Fibroblast of the aortic adventitia (primary cell): ENCODE measurements around the gene FBXO11. TPM values are rescaled to one million over a fixed set of nuclear protein-coding genes. Genes with fewer than 3 reads are reported as not detected.

ENCODE experiments used
- DNase-seq: peaks from one replicate; pipeline ENCODE4 v3.0.0-alpha.2; 2010; ENCODE audit warnings: low read depth
- H3K4me3 ChIP-seq: 2 replicates; pipeline ENCODE4 v1.5.1; 2011; ENCODE audit warnings: low read depth, mild to moderate bottlenecking, control low read depth, low read length, moderate library complexity
- total RNA-seq: library from RNA; depleted of rRNA; stranded (reverse); fragments of >200 nt; gene quantifications from 2 replicates; pipeline ENCODE4 v1.2.3, GENCODE V29; 2012; ENCODE audit warnings: low replicate concordance
- TF ChIP-seq, protein P1 (sequence below): IDR thresholded peaks from 2 replicates; pipeline ENCODE4 v1.5.1; 2011; ENCODE audit warnings: mild to moderate bottlenecking, low read length, control low read depth, inconsistent platforms; ENCODE audit not compliant: insufficient read depth

The FBXO11 gene
- total RNA-seq, 1 donor: 50.7 TPM

DNA sequence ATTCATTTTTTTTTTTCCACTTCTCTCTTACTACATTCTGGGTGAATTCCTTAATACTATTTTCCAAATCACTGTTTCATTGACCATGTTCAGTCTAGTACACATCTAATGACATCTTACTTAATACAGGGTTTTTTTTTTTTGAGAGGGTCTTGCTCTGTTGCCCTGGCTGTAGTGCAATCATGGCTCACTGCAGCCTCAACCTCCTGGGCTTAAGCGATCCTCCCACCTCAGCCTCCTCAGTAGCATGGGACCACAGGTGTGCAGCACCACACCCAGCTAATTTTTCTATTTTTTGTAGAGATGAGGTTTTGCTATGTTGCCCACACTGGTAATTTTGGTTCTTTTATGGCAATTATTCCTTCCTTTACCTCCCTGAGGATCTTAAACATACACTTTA, 29.4 kb downstream of the FBXO11 start:
- no peak for DNase-seq
- no peak overlapping the region for H3K4me3 ChIP-seq
- TF ChIP-seq, protein P1, sequence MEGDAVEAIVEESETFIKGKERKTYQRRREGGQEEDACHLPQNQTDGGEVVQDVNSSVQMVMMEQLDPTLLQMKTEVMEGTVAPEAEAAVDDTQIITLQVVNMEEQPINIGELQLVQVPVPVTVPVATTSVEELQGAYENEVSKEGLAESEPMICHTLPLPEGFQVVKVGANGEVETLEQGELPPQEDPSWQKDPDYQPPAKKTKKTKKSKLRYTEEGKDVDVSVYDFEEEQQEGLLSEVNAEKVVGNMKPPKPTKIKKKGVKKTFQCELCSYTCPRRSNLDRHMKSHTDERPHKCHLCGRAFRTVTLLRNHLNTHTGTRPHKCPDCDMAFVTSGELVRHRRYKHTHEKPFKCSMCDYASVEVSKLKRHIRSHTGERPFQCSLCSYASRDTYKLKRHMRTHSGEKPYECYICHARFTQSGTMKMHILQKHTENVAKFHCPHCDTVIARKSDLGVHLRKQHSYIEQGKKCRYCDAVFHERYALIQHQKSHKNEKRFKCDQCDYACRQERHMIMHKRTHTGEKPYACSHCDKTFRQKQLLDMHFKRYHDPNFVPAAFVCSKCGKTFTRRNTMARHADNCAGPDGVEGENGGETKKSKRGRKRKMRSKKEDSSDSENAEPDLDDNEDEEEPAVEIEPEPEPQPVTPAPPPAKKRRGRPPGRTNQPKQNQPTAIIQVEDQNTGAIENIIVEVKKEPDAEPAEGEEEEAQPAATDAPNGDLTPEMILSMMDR: no peak

- TF ChIP-seq, protein P1: no peak
- H3K4me3 ChIP-seq: no peak overlapping the region
- DNase-seq: no peak
Measured at GRCh38 chr2:47872941-47873340, 33.4 kb downstream of the FBXO11 start.

DNA sequence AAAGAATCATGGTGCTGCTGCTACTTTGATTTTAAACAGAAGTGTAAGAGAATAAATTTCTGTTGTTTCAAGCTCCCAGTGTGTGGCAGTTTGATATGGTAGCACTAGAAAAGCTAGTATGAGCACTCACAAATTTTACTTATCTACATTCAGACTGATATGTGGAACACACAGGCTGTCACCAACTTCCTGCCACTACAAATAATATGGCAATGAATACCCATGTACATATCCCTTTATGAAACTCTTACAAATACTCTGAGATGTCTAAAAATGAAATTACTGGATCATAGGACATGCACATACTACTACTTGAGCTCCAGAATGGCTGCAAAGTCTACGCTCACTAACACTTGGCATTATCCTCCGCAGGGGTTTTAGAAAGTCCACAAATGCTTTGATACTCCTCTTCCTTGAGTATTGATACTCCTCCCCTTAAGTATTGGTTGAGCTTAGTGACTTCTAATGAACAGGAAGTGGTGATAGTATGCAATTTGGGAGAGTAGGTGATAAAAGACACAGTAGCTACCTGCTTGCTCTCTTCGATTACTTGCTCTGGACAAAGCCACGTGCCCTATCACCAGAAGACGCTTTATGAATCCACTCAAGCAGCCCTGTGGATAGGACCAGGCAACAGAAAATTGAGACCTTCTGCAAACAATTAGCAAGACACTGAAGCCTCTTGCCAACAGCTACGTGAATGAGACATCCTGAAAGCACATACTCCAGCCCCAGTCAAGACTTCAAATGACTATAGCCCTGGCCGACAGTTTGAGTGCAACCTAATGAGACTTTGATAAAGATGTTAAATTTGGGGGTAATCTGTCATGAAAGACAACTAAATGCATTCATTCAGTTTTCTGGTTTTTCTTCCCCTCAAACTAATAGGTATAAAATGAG, 35.4 kb downstream of the FBXO11 start:
- TF ChIP-seq, protein P1: no peak
- no peak for DNase-seq
- no peak overlapping the region for H3K4me3 ChIP-seq

GRCh38 chr2:47869859-47870595, 36.3 kb downstream of the FBXO11 start:
- peak; percentile 30 for DNase-seq
- TF ChIP-seq, protein P1: no peak
- H3K4me3 ChIP-seq: no peak overlapping the region

DNA sequence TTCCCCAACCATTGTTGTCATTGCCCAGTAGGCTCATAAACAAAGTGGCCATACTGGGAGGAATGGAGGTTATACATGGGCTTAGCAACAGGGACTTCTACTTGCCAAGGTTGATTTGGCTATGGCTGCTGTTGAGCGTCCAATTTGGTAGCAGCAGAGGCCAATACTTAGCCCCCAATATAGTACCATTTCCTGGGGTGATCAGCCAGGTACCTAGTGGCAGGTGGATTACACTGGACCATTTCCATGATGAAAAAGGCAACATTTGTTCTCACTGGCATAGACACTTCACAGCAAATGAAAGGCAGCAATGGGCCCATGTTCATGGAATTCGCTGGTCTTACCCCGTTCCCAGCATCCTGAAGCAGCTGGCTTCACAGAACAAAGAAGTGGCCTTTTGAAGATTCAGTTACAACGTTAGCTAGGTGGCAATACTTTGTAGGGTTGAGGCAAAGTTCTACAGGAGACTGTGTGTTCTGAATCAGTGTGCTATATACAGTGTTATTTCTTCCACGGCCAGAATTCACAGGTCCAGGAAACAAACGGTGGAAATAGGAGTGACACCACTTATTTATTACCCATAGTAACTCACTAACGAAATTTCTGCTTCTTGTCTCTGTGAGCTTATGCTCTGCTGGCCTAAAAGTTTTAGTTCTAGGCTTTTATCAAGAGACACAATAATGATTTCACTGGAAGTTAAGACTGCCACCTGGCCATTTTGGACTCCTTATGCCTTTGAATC, 37.5 kb downstream of the FBXO11 start:
- TF ChIP-seq, protein P1: no peak
- H3K4me3 ChIP-seq: no peak overlapping the region
- DNase-seq: no peak

GRCh38 chr2:47867205-47867604, 39.1 kb downstream of the FBXO11 start:
- no peak overlapping the region for H3K4me3 ChIP-seq
- DNase-seq: peak; percentile 88
- TF ChIP-seq, protein P1: no peak
